HuH-7.5 (cell line): Measurements from ENCODE around the gene CELF5.
"Not testable (repeated sequence)": the region's sequence is repeated elsewhere in the genome, so short reads cannot be mapped to it uniquely, and the experiment has no call there.

Experiments used
- DNase-seq: peaks from one replicate; pipeline ENCODE4 v3.0.0; 2011; ENCODE audit warnings: low spot score

The CELF5 gene

DNA sequence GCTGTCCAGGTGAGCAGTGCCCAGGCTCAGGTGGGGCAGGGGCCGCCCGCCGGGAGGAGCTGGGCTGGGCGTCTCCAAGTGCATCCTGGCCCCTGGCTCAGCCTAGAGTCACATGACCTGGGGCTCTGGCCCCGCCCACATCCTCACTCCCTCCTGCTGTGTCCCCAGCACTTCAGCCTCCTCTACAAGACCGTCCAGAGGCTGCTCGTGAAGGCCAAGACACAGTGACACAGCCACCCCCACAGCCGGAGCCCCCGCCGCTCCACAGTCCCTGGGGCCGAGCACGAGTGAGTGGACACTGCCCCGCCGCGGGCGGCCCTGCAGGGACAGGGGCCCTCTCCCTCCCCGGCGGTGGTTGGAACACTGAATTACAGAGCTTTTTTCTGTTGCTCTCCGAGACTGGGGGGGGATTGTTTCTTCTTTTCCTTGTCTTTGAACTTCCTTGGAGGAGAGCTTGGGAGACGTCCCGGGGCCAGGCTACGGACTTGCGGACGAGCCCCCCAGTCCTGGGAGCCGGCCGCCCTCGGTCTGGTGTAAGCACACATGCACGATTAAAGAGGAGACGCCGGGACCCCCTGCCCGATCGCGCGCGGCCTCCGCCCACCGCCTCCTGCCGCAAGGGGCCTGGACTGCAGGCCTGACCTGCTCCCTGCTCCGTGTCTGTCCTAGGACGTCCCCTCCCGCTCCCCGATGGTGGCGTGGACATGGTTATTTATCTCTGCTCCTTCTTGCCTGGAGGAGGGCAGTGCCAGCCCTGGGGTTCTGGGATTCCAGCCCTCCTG, 16.8 kb upstream of the CELF5 start:
- DNase-seq, result no peak

GRCh38 chr19:3208317-3209207, 15.9 kb upstream of the CELF5 start:
- DNase-seq, result no peak

DNA sequence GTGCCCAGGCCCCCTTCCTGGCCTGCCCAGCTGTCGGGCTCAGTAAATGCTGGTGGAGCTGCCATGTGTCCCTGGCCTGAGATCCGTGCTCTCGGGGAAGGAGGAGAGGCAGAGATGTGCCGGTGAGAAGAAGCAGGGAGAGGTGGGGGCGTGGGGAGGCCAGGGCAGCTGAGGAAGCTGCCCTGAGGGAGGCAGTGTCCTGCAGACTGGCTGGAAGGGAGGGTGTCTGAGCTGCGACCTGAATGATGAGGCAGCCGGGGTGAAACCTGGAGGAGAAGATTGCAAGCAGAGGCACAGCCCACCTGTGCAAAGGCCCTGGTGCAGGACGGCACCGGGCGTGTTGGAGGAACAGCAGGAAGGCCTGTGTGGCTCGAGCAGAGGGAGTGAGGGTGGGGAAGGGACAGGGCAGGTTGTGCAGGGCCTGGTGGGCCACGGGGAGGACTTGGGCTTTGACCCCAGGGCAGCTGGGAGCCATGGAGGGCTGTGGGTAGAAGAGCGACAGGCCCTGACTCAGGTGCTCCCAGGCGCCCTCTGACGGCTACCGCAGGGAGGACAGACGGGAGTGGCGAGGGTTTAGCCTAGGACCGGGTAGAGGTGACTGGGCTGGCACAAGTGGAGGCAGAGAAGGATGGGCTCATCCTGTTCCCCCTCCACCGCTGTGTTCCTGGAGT, 14.0 kb upstream of the CELF5 start:
- DNase-seq, result peak; percentile 96

DNA sequence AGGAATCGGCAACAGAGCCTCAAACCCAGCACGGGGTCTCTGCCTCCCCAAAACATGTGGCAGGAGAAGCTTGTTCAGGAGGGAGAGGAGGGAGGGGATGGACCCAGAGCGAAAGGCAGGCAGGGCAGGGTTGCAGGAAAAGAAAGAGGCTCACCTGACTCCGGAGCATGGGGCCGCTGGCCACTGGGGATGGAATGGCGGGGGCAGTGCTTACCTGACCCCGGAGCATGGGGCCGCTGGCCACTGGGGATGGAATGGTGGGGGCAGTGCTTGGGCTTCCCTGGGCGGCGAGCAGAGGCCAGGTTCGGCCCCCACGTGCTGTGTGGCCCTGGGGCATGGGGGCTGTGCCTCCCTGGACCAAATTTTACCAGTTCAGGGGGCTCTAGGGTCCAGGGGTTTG, 13.3 kb upstream of the CELF5 start:
- no peak for DNase-seq

GRCh38 chr19:3213159-3213558, 11.3 kb upstream of the CELF5 start:
- no peak for DNase-seq

GRCh38 chr19:3216874-3217273, 7.6 kb upstream of the CELF5 start:
- no peak for DNase-seq

DNA sequence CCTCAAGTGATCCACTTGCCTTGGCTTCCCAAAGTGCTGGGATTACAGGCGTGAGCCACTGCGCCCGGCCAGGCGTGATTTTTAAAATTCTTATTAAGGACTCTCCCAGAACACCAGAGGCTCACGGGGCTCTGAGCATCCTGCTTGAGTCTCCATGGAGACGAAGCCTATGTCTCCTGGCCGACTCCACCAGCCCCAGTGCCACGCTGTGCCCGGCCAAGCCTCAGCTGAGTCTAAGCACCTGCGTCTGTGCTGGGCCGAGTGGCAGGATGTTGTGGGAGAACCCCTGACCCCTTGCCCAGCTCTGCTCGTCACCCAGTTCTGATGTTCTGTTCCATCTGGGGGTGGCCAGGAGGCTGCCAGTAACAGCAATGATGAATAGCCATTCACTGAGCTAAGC, 3.9 kb upstream of the CELF5 start:
- DNase-seq, result no peak

- DNase-seq, result not testable (repeated sequence)
Measured at GRCh38 chr19:3221576-3221975, 2.9 kb upstream of the CELF5 start.

GRCh38 chr19:3222709-3223108, 1.8 kb upstream of the CELF5 start:
- no peak for DNase-seq

GRCh38 chr19:3225169-3225485, 666 bp downstream of the CELF5 start:
- no peak for DNase-seq

DNA sequence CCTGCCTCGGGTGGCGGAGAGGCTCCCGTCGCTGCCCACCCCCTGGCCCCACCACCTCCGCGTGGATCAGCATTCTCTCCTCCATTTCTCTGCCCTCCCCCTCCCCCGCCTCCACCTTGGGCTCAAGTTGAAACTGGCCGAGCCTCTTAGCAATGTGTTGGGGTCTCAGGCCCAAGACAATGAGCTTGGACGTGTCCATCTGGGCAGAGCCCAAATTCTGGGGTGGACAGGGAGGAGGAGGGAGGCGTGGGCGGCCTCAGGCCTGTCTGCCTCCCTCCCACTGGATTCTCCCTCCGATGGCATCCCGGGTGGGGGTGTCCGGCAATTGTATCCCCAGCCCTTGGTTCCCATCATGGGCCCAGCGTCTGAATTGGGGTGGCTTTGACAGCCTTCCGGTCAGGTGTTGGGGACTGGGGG, 1.2 kb downstream of the CELF5 start:
- DNase-seq, result no peak

GRCh38 chr19:3227054-3227626, 2.7 kb downstream of the CELF5 start:
- DNase-seq, result no peak

DNA sequence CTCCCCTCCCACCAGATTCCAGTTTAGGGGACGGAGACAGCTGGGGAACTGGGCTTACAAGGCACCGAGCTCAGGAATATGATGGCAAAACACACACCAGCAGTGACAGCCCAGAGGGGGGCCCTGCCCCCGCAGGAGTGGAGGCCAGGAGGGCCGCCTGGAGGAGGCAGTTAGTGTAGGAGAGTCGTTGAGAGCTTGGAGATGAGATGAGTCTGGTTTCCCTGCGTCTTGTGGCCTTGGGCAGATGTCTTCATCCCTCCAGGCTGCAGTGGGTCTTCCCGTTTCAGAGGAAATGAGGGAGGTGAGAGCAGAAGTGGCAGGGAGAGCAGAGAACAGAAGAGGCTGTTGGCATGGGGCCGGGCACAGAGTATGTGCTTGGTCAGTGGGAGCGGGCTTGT, 4.9 kb downstream of the CELF5 start:
- no peak for DNase-seq

- DNase-seq, result no peak
Measured at GRCh38 chr19:3229888-3230496, 5.5 kb downstream of the CELF5 start.

GRCh38 chr19:3231288-3231687, 6.8 kb downstream of the CELF5 start:
- DNase-seq, result no peak

- DNase-seq, result no peak
Measured at GRCh38 chr19:3233116-3233515, 8.7 kb downstream of the CELF5 start.

GRCh38 chr19:3233831-3234230, 9.4 kb downstream of the CELF5 start:
- no peak for DNase-seq

DNA sequence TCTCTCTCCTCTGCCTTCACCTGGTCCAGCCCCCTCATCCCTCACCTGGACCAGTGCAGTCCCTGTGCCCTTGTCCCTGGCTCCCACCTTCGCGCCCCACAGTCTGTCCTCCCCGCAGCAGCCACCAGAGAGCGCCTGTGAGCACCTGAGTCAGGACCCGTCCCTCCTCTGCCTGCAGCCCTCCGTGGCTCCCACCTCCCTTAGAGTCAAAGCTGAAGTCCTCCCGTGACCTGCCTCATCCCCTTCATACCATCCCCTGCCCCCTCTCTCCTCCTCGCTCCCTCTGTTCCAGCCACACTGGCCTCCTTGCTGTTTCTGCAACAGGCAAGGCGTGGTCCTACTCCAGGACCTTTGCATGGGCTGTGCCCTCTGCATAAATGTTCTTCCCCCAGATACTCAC, 10.3 kb downstream of the CELF5 start:
- no peak for DNase-seq

DNA sequence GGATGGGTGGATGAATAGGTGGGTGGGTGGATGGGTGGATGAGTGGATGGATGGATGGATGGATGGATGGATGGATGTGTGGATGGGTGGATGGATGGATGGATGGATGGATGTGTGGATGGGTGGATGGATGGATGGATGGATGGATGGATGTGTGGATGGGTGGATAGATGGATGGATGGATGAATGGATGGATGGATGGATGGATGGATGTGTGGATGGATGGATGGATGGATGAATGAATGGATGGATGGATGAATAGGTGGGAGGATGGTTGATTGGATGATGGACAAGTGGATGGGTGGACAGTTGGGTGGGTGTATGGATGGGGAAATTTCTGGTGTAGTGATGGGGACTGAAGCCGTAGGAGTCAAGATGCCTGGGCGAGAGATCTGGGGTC, 11.1 kb downstream of the CELF5 start:
- DNase-seq, result not testable (repeated sequence)

DNA sequence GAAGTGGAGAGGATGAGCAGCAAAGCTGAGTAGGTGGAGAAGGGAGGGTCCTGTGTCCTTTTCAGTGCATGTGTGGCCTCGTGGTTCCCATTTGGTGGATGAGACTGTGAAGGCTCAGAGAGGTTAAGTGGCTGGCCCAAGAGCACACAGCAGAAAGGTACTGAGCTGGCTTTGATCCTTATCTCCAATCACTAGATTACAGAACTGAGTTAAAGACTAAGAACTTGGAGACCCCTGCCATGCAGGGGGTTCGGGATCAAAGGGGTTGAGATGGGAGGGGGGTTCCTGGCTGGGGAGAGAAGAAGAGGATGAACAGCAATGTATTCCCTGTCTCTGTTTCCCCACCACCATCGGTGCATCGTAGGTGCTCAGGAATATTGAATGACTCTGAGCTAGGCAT, 11.8 kb downstream of the CELF5 start:
- no peak for DNase-seq

DNA sequence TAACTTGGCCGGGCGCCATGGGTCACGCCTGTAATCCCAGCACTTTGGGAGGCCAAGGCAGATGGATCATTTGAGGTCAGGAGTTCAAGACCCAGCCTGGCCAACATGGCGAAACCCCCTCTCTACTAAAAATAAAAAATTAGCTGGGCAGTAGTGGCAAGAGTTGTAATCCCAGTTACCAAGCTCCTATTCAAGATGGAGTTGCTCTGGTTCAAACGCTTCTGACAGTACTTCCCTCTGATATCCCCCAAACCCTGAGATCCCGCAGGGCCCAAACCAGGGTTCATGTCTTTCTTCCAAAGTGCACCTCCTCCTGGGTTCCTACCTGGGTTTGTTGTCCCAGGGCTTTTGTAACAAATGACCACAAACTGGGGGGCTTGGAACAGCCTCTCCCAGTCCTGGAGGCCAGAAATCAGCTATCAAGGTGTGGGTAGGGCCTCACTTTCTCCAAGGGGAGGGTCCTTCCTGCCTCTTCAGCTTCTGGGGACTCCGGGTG, 13.7 kb downstream of the CELF5 start:
- DNase-seq, result no peak

DNA sequence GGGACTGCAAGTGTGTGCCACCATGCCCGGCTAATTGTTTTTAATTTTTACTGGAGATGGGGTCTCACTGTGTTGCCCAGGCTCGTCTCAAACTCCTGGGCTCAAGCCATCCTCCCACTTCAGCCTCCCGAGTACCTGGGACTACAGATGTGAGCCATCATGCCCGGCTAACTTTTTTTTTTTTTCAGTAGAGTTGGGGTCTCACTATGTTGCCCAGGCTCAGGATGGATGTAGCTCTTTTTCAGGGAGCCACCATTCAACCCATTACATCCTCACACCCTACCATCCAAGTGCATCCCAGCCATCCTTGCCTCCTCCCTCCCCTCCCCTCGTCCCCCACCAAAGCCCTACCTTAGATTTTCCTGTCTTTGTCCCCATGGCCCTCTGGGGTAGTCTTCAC, 14.9 kb downstream of the CELF5 start:
- no peak for DNase-seq
